Measurements from ENCODE around the gene PIK3CG.
"Not testable (repeated sequence)": the region's sequence is repeated elsewhere in the genome, so short reads cannot be mapped to it uniquely, and the experiment has no call there.

Gene PIK3CG

GRCh38 chr7:106888204-106888603, 23.1 kb downstream of the PIK3CG start:
- no peak for DNase-seq

GRCh38 chr7:106890952-106891351, 25.9 kb downstream of the PIK3CG start:
- DNase-seq: no peak

- no peak for DNase-seq
Observed at GRCh38 chr7:106891548-106892410, 26.7 kb downstream of the PIK3CG start.

GRCh38 chr7:106893591-106893990, 28.5 kb downstream of the PIK3CG start:
- DNase-seq: no peak

GRCh38 chr7:106895246-106895864, 30.3 kb downstream of the PIK3CG start:
- no peak for DNase-seq

- DNase-seq: no peak
Observed at GRCh38 chr7:106896231-106896630, 31.1 kb downstream of the PIK3CG start.

GRCh38 chr7:106897553-106897952, 32.5 kb downstream of the PIK3CG start:
- not testable (repeated sequence) for DNase-seq

- not testable (repeated sequence) for DNase-seq
Observed at GRCh38 chr7:106898967-106899366, 33.9 kb downstream of the PIK3CG start.

GRCh38 chr7:106901828-106902441, 36.9 kb downstream of the PIK3CG start:
- no peak for DNase-seq

GRCh38 chr7:106905734-106906133, 40.7 kb downstream of the PIK3CG start:
- DNase-seq: no peak

- no peak for DNase-seq
Observed at GRCh38 chr7:106911959-106912358, 46.9 kb downstream of the PIK3CG start.

- DNase-seq: no peak
Observed at GRCh38 chr7:106914018-106914607, 49.0 kb downstream of the PIK3CG start.

GRCh38 chr7:106915407-106915806, 50.3 kb downstream of the PIK3CG start:
- no peak for DNase-seq

GRCh38 chr7:106915873-106916272, 50.8 kb downstream of the PIK3CG start:
- no peak for DNase-seq

GRCh38 chr7:106916679-106917078, 51.6 kb downstream of the PIK3CG start:
- no peak for DNase-seq

- DNase-seq: no peak
Observed at GRCh38 chr7:106918991-106919390, 53.9 kb downstream of the PIK3CG start.

GRCh38 chr7:106924468-106924867, 59.4 kb downstream of the PIK3CG start:
- not testable (repeated sequence) for DNase-seq

GRCh38 chr7:106926892-106927291, 61.8 kb downstream of the PIK3CG start:
- DNase-seq: no peak

- DNase-seq: no peak
Observed at GRCh38 chr7:106927536-106927935, 62.5 kb downstream of the PIK3CG start.

GRCh38 chr7:106929616-106930015, 64.5 kb downstream of the PIK3CG start:
- DNase-seq: not testable (repeated sequence)

GRCh38 chr7:106936236-106936635, 71.2 kb downstream of the PIK3CG start:
- no peak for DNase-seq

- not testable (repeated sequence) for DNase-seq
Observed at GRCh38 chr7:106938122-106938521, 73.0 kb downstream of the PIK3CG start.

GRCh38 chr7:106938803-106939202, 73.7 kb downstream of the PIK3CG start:
- no peak for DNase-seq

Data from NCI-H226 (cell line).